ENCODE data around the gene KCNQ5.

Gene KCNQ5

GRCh38 chr6:73011945-73012344, 390.1 kb downstream of the KCNQ5 start:
- TF ChIP-seq JUND (IDR thresholded peaks at IDR 0.05; ENCODE audit: low read depth), result no peak
- in situ Hi-C loops (cut with HindIII; ENCODE audit: low pct_unique_long_range_greater_than_20kb, low sequenced_read_pairs), result no loop called here
- DNase-seq (ENCODE audit: low read depth in 1 of 2, low spot score in 1 of 2), result no peak

- no peak for DNase-seq (ENCODE audit: low read depth in 1 of 2, low spot score in 1 of 2)
- no peak for TF ChIP-seq JUND (IDR thresholded peaks at IDR 0.05; ENCODE audit: low read depth)
- in situ Hi-C loops (cut with HindIII; ENCODE audit: low pct_unique_long_range_greater_than_20kb, low sequenced_read_pairs), result no loop called here
These were observed 395.6 kb downstream of the KCNQ5 start for GRCh38 chr6:73017476-73017875.

DNA sequence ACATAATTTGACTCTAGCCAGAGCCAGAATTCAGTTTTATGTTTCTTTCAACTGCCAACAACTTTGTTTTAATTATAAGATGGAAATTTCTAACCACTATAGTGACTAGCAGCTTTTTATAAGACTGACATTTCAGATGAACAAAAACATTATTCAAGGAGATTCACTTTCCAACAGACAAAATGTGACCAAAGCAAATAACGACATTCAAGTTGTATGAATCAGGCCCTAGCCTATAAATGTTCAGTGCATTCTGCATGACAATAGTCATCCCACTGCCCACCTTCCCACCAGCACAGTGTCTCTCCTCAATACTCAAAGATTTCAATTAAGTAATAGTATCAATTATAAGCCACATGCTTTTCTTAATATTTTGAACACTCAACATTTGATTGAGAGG, 402.7 kb downstream of the KCNQ5 start:
- no peak for DNase-seq (ENCODE audit: low read depth in 1 of 2, low spot score in 1 of 2)
- in situ Hi-C loops (cut with HindIII; ENCODE audit: low pct_unique_long_range_greater_than_20kb, low sequenced_read_pairs), result no loop called here
- TF ChIP-seq JUND (IDR thresholded peaks at IDR 0.05; ENCODE audit: low read depth), result no peak

GRCh38 chr6:73027691-73028090, 405.8 kb downstream of the KCNQ5 start:
- in situ Hi-C loops (cut with HindIII; ENCODE audit: low pct_unique_long_range_greater_than_20kb, low sequenced_read_pairs), result no loop called here
- peak in 1 of 2 experiments; percentile 32 for DNase-seq (ENCODE audit: low read depth in 1 of 2, low spot score in 1 of 2)
- TF ChIP-seq JUND (IDR thresholded peaks at IDR 0.05; ENCODE audit: low read depth), result peak; percentile 67; the same call in 1 of the 2 replicates

DNA sequence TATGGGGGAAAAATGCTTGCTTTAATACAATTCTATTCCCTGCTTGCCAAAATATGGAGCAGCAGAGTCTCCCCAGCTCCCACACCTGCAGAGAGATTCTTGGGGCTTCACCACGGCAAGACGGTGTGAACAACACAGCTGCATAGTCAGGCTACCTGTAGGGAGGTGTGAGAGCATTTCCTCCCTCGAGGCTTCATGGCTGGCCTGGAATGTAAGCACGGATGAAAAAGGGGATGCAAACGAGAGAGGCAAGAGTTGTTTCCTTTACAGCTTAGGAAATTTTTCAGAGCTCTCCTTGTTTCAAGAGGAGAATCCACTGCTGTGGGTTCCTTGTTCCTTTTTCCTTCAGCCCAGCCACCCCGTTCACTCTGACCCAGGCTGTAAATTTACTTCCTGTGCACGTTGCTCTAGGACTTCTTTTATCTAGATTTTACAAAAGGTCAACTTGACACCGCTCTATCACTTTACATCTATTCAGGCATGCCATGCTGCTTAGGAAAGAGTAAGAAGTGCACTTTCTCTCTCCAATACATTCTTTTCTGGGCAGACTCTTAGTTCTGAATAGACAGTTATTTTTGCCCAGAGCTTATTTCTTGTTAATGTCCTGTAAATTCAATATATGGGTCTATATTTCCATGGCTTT, 406.4 kb downstream of the KCNQ5 start:
- TF ChIP-seq JUND (IDR thresholded peaks at IDR 0.05; ENCODE audit: low read depth), result peak; percentile 91; the same call in 1 of the 2 replicates
- DNase-seq (ENCODE audit: low read depth in 1 of 2, low spot score in 1 of 2), result peak in 1 of 2 experiments; percentile 91
- in situ Hi-C loops (cut with HindIII; ENCODE audit: low pct_unique_long_range_greater_than_20kb, low sequenced_read_pairs), result no loop called here

GRCh38 chr6:73028893-73029450, 407.1 kb downstream of the KCNQ5 start:
- TF ChIP-seq JUND (IDR thresholded peaks at IDR 0.05; ENCODE audit: low read depth), result peak; percentile 35; the same call in 1 of the 2 replicates

GRCh38 chr6:73030257-73030656, 408.4 kb downstream of the KCNQ5 start:
- in situ Hi-C loops (cut with HindIII; ENCODE audit: low pct_unique_long_range_greater_than_20kb, low sequenced_read_pairs), result no loop called here
- peak in 1 of 2 experiments; percentile 5 for DNase-seq (ENCODE audit: low read depth in 1 of 2, low spot score in 1 of 2)
- no peak for TF ChIP-seq JUND (IDR thresholded peaks at IDR 0.05; ENCODE audit: low read depth)

More at GRCh38 chr6:73028893-73029450, 407.1 kb downstream of the KCNQ5 start:
- in situ Hi-C loops (cut with HindIII; ENCODE audit: low pct_unique_long_range_greater_than_20kb, low sequenced_read_pairs), result no loop called here
- DNase-seq (ENCODE audit: low read depth in 1 of 2, low spot score in 1 of 2), result peak in 1 of 2 experiments; percentile 71

GRCh38 chr6:73030791-73031782, 409.2 kb downstream of the KCNQ5 start:
- peak in 1 of 2 experiments; percentile 20 for DNase-seq (ENCODE audit: low read depth in 1 of 2, low spot score in 1 of 2)
- TF ChIP-seq JUND (IDR thresholded peaks at IDR 0.05; ENCODE audit: low read depth), result no peak
- in situ Hi-C loops (cut with HindIII; ENCODE audit: low pct_unique_long_range_greater_than_20kb, low sequenced_read_pairs), result no loop called here

GRCh38 chr6:73032586-73032985, 410.7 kb downstream of the KCNQ5 start:
- TF ChIP-seq JUND (IDR thresholded peaks at IDR 0.05; ENCODE audit: low read depth), result no peak
- in situ Hi-C loops (cut with HindIII; ENCODE audit: low pct_unique_long_range_greater_than_20kb, low sequenced_read_pairs), result no loop called here
- no peak for DNase-seq (ENCODE audit: low read depth in 1 of 2, low spot score in 1 of 2)

DNA sequence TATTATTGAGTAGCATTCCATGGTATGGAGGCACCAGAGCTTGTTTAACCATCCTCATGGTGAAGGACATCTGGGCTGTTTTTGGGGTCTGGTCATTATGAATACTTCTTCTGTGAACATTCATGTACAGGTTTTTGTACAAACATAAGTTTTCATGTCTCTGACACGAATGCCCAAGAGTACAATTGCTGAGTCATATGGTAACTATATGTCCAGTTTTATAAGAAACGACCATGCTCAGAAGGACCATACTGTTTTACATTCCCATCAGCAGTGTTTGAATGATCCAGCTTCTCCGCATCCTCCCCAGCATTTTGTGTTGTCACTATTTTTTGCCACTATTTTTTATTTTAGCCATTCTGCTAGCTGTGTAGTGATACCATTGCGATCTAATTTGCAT, 414.8 kb downstream of the KCNQ5 start:
- in situ Hi-C loops (cut with HindIII; ENCODE audit: low pct_unique_long_range_greater_than_20kb, low sequenced_read_pairs), result no loop called here
- TF ChIP-seq JUND (IDR thresholded peaks at IDR 0.05; ENCODE audit: low read depth), result no peak
- no peak for DNase-seq (ENCODE audit: low read depth in 1 of 2, low spot score in 1 of 2)

- DNase-seq (ENCODE audit: low read depth in 1 of 2, low spot score in 1 of 2), result no peak
- no peak for TF ChIP-seq JUND (IDR thresholded peaks at IDR 0.05; ENCODE audit: low read depth)
- in situ Hi-C loops (cut with HindIII; ENCODE audit: low pct_unique_long_range_greater_than_20kb, low sequenced_read_pairs), result no loop called here
These were observed 419.2 kb downstream of the KCNQ5 start for GRCh38 chr6:73041051-73041450.

DNA sequence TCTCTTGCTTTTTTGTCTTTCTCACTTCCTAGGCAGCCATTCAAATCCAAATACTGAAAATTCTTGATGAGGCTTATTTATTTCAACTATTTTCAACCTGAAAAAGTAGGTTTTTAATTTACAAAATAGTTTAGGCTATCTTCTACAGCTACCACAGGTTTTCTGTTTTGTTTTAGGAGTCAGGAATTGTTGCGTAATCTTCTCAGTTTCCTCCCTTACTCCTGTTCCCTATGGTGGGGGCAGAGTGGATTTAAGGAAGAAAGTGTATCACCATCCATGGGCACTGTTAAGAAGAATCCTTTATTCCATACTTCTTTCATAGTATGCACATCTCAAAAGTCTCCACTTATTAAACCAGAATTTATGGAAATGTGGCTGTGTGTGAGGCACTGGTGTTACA, 421.0 kb downstream of the KCNQ5 start:
- TF ChIP-seq JUND (IDR thresholded peaks at IDR 0.05; ENCODE audit: low read depth), result no peak
- in situ Hi-C loops (cut with HindIII; ENCODE audit: low pct_unique_long_range_greater_than_20kb, low sequenced_read_pairs), result no loop called here
- no peak for DNase-seq (ENCODE audit: low read depth in 1 of 2, low spot score in 1 of 2)

DNA sequence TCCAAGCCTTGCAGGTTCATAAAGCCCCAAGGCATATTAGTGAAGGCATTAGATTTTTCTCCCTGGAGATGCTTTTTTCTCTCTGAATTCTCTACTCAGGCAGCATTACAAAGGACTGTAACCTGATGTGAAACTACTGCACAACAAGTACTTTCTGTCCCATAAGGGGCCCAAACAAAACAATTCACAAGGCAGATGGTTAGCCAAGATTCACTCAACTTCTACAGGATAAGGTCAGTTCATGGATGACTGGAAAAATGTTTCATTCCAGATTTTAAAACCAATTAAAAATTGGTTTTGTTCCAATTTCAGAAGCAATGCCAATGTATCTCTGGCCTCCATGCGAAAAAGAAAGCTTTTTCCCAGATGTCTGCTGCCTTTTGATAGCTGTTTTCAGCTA, 421.6 kb downstream of the KCNQ5 start:
- no peak for TF ChIP-seq JUND (IDR thresholded peaks at IDR 0.05; ENCODE audit: low read depth)
- in situ Hi-C loops (cut with HindIII; ENCODE audit: low pct_unique_long_range_greater_than_20kb, low sequenced_read_pairs), result no loop called here
- DNase-seq (ENCODE audit: low read depth in 1 of 2, low spot score in 1 of 2), result no peak
